ENCODE data around the gene PAPOLG.

- TF ChIP-seq, protein P1, sequence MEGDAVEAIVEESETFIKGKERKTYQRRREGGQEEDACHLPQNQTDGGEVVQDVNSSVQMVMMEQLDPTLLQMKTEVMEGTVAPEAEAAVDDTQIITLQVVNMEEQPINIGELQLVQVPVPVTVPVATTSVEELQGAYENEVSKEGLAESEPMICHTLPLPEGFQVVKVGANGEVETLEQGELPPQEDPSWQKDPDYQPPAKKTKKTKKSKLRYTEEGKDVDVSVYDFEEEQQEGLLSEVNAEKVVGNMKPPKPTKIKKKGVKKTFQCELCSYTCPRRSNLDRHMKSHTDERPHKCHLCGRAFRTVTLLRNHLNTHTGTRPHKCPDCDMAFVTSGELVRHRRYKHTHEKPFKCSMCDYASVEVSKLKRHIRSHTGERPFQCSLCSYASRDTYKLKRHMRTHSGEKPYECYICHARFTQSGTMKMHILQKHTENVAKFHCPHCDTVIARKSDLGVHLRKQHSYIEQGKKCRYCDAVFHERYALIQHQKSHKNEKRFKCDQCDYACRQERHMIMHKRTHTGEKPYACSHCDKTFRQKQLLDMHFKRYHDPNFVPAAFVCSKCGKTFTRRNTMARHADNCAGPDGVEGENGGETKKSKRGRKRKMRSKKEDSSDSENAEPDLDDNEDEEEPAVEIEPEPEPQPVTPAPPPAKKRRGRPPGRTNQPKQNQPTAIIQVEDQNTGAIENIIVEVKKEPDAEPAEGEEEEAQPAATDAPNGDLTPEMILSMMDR (IDR thresholded peaks at IDR 0.05), result no peak
- no peak for TF ChIP-seq EZH2 (IDR thresholded peaks at IDR 0.05; ENCODE audit: borderline replicate concordance, insufficient read depth, low read depth, low read length, poor library complexity, severe bottlenecking)
Measured at GRCh38 chr2:60735496-60736250, 20.4 kb upstream of the PAPOLG start.

Measured in B cell (primary cell).